HG03439 (cell line): ENCODE measurements around the gene CDC14B.
"Not testable (repeated sequence)": the region's sequence is repeated elsewhere in the genome, so short reads cannot be mapped to it uniquely, and the experiment has no call there.

Experiments
- ATAC-seq: cut with Tn5 transposase; IDR thresholded peaks from one replicate; pipeline ENCODE4 v1.9.1; 2021; ENCODE audit warnings: mild to moderate bottlenecking, moderate library complexity; ENCODE audit not compliant: unreplicated experiment

The CDC14B gene

DNA sequence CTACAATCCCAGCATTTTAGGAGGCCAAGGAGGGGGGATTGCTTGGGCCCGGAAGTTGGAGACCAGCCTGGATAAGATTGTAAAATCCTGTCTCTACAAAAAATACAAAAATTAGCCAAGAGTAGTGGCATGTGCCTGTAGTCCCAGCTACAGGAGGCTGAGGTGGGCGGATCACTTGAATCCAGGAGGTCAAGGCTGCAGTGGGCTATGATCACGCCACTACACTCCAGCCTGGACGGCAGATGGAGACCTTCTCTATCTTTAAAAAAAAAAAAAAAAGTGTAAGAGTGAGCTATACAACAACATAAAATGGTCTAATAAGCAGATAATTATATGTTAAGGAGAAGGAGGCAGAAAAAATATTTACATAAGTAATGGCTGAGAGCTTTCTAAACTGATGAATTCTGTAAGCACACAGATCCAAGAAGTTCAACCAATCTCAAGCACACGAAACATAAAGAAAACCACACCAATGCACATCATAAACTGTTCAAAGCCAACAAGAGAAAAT is 23.0 kb downstream of the CDC14B start:
- ATAC-seq: no peak

DNA sequence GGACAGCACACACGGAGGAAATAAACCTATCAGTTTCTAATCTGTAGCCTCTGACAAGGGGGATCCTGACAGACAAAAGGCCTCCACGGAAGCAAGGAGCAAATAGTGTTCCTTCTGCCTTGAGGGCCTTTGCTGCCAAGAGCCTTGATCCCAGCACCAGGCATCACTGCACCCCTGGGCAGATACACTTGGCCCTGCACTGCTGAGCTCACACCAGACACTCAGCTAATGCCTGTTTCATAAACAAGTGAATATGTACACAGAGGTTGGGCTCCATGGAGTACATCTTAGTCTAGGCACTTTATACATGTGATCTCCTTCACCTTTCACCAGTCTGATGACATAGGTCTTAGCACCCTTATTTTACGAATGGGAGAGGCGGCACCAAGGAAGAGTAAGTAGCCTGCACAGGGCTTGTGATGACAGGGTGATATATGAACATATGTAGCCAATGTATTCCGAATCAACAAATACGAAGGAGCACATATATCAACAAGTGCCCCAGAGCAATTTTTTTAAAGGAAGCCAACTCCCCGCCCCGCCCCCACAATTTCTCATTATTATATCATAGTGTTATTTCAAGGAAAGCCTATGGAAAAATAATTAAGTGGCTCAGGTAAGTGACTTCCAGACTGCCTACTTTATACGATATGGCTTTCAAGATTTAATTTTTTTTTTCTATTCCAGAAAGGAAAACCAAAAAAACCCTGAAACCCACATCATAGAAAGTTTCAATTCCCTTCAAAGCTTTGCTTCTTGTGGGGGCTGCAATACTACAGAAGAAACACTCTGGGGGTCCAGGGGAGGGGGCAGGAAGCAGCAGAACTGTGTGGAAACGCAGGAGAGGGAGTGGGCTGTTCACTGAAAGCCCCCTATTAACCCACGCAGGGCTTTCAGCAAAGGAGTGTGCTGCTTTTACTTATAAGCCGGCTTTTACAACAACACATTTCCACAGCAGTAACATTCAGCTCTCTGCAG is 32.0 kb downstream of the CDC14B start:
- no peak for ATAC-seq

DNA sequence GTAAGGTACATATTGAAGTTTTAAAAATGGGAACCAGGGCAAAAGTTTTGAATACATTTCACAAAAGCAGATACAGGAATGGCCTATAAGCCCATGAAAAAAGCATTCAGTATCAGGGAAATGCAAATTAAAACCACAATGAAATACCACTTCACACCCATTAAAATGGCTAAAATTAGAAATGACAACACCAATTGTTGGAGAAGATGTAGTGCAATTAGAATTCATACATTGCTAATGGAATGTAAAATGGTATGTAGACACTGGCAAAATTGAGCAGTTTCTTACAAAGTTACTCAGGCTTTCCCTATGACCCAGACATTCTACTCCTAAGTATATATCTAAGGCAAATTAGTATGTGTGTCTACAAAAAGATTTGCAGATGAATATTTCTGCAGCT is 34.2 kb downstream of the CDC14B start:
- no peak for ATAC-seq

DNA sequence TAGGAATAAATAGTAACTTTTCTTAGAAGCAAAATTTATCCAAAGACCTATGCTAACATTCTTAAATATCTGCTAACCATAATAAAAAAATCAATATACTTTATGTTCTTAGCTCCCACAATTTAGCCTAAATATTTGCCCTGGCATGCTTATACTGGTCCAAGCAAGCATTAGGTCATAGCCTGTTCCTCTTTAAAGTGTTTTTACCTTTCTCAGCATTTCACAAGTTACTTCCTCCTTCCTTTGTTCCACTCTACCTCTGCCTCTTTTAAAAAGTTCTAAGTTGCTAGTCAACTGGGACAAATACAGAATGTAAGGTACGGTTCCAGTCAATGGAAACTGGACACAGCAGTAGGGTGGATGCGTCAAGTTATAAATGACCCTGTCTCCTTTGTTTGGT is 37.4 kb downstream of the CDC14B start:
- ATAC-seq: not testable (repeated sequence)

DNA sequence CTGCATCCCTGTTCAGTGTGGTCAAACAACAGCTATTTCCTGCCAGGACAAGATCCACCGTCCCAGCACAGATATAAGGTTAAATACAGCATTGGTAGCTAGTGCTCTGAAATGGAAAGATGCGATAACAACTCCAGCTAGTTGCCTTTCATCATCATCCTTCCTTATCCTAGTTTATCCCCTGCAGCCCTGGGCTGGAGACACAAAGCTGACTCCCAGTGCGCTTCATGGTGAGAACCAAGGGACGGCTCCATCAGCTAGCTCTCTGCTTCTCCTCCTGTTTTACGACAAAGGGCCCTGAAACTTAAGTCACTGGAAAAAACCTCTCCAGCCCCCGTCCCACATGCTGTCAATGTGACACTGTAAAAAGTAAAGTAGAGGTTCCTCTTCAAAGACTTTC is 37.9 kb downstream of the CDC14B start:
- ATAC-seq: no peak

DNA sequence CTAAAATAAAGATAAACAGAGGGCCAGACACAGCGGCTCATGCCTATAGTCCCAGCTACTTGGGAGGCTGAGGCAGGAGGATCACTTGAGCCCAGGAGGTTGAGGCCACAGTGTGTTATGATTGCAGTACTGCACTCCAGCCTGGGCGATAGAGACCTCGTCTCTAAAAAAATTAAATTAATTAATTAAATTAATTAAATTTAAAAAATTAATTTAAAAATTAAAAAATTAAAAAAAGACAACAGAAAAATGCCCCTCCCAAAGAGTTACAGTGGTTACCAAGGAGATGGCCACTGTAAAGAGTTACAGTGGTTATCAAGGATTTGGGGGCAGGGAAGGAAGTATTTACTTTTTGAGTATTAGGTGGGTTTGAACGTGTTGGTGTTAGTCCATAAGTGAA is 38.3 kb downstream of the CDC14B start:
- no peak for ATAC-seq

DNA sequence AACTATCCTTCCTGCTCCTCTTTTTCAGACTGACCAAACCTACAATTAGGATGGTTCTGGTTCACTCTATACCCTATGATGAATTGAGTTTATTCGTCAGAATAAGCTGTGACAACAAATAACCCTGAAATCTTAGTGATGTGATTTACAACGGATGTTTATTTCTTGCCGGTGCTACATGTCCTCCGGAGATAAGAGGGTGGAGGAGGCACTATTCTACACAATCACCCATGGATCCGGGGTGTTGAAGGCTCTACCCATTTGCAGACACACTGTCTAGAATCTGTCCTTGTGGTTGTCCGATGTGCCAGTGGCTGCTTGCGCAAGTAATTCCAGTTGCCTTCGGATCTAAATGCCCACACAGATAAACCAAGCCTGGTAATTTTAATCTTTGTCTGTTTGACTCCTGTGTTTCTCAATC is 44.7 kb downstream of the CDC14B start:
- no peak for ATAC-seq

DNA sequence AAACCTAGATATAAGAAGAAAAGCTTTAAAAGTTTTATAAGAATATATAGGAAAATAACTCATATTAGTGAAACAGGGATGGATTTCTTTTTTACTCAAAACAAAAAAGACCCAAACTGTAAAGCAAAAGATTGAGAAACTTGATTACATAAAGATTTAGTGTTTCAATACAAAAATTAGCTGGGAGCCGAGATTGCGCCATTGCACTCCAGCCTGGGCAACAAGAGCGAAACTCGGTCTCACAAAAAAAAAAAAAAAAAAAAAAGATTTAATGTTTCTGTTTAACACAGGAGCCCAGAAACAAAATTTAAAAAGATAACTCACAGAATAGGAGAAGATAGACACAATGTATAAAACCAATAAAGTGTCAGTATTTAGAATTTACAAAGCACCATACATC is 45.2 kb downstream of the CDC14B start:
- no peak for ATAC-seq

DNA sequence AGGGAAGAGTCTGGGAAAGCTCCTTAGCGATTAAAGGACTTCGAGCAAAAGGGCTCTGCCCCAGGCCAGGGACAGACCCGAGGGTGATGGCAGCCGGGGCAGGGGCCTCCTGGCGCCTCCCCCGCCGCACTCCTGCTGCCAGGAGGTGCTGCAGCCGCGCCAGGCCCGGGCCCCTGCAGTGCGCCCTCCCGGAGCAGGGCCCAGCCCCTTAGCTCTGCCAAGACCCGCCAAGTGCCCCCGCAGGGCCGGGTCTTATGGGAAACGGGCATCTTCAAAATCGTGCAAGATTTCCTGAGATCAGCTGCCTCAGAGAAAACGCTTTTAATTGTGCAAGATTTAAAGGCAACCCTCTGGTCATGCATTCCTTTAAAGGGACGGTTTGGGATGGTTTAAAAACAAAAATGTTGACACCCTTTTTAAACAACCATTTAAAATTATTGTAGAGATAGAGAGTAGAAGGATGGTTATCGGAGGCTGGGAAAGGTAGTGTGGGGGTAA is 52.4 kb downstream of the CDC14B start:
- ATAC-seq: peak; percentile 22

DNA sequence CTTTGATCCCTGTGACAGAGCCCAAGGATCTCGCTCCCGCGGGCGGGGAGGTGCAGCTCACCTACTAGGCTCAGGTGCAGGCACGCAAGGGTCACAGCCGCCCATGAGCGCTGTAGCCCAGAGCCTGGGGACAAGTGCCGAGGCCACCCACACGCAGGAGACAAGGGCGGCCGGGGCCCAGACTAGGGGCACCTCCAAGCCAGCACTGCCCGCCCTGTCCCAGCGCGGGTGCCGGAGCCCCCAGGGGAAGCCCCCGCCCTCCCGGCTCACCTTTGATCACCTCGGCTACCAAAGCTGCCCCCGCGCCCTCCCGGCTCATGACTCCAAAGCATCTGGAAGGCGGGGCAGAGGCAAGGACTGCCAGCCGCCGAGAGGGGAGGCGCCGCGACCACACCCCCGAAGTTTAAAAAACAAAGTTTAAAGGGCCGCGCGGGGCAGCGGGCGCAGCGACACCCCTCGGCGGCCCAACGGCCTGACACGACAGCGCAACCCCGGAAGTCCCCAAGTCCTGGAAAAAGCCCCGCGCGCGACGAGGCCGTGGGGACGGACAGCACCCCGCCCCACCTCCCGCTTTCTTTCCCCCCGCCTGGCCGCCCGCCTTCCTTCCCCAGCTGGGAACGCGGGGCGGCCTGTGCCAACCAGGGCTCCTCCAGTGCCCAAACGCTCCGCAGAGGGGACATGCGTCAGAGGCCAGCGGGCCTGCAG is 53.0 kb downstream of the CDC14B start:
- peak; percentile 85 for ATAC-seq

DNA sequence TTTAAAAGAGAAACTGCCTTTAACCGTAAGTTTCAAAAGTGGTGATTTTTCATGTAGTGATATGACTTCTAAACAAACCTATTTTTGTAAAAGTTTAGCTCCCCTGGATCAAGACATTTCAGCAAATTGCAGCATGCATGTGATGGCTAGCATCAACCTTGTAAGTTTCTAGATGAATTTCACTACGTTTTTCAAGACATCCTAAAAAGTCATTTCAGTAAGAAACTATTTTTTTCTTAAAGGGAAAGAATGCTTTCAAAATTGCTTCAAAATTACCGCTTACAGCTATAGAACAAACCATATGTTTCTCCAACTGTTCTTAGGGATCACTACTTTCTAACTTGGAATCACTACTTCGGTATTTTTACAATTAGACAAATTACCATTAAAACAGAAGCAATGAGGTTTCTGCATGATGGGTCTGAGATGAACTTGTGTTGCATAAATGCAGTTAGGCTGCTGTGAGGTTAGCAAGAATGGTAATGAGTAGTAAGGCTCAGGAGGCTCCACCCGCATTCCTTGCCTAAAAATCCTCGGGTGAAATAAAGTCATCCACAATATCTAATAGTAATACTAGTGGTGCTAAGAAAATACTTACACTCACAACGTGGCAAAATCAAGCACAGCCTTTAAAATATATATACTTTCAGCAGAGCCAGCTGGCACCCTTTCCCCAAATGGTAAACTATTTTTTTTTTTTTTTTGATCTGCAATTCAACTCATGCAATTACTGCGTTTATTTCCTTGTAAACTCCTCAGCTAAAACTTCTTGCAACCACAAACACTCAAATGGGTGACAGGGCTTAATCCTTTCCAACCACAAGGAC is 53.8 kb downstream of the CDC14B start:
- ATAC-seq: no peak

DNA sequence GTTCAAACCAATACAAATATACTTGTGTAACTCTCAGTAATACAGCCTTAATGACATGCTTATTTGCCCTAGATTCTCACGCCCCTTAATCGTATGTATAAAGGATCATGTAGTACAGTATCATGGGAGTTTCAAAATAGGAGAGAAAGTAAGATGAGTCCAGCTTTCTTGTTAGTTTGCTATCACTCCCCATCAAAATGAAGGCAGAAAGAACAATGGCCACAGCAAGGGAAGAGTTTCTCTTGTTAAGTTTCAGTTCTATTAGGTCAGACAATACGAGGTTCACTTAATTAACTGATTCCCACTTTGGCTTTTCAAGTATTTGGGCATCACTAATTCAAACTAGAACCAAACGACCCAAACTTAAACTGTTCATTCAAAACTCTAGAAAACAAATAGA is 55.4 kb downstream of the CDC14B start:
- no peak for ATAC-seq

DNA sequence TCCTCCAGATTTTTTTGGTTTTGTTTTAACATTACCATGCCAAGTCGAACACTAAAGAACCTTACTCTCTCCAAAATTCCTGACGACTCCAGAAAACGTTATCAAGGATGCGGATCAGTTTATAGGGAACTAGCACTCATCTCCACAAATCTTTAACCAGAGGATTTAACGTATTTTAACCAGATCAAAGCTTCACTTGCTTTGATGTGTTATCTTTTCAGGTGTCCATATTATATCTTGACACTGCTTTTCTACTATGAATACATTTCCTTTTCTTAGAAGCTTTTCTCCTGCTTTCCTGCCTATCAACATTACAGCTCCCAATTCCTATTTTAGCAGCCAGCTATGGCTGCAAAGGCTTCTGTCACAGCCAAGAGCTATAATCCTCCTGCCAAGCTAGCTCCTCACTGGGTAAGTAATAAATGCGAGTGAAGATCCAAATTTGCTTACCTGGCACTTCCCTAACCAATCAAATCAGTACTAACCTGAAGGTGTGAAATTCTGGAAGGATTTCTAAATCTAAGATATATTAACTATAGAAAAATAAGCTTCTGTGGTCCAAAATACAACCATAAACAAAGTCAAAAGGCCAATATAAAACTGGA is 60.2 kb downstream of the CDC14B start:
- ATAC-seq: no peak

DNA sequence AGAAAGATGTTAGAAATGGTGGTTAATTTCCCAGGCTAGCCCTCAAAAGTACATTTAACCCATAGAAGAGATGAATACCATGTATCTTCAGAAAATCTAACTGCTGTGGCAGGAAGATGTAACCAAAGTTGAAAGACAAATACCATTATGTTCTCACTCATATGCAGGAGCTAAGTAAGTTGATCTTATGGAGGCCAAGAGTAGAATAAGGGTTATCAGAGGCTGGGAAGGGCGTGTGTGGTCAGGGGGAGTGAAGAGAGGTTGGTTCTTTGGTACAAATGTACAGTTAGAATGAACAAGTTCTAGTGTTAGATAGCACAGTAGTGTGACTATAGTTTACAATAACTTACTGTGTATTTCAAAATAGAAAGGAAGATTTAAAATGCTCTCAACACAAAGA is 61.7 kb downstream of the CDC14B start:
- ATAC-seq: no peak

DNA sequence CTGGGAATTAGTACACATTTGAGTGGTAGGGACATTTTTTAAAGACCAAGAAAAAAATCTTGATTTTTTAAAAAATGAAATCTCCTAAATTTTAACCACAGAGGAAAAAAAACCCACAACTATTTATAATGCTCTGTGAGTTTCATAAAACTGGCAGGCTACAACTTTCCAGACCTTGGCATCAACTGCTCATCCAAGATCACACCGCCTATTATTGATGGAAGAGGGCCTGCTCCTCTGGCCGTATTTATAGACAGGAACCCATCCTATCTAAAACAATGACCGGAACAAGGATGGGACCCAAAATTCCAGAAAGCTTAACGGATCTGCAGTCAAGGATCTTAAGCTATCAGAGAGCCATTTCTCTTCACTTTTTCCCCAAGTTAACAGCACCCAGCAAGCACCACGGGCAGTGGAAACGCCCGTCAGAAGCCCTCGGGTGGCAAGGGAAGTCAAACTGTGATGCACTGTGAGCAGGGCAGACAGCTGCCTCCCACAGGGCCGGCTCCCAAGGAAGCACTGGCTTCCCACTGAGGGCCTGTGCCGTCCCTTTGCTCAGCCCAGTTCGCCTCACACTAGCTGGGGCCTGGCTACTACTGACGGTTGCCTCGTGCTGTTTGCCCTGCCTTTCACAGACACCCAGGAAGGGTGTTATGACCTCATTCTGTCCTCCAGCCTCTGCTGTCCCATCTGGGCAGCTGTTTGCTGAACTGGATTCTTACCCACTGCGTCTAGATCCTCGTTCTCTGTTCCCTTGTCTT is 62.8 kb downstream of the CDC14B start:
- no peak for ATAC-seq

DNA sequence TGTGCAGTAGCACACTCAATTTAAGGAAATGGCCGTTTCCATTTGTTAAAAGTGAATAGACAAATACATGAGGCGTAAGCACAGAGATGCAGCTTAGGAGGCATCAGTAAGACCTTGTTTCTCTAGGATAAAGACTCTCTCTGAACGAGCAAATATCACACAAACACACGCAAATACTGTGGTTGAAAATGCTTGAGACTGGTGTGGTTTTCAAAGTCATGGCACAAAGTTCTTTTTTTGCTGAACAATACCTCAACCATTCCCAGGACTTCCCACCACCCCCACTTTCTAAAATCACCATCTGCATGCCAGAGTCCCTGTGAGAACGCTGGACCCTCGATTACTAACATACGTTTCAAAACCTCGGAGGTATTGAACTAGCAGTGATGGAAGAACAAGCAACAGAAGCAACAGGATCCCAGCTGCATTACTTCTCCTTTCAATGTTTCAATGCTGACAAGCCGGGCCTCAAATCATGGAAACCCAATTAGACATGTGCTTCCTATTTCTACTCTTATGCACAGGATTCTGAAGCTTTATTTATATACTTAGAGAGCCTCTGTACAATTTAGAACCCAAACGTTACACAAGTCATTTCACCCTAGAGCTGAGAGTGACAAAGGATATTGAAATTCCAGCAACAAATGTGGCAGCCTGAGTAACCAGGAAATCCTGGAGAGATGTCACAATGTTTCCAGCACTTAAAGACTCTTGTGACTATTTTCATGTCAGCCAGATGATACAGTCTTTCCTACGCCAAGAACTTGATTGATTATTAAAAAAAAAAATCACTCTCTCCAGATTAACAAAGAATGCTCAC is 63.9 kb downstream of the CDC14B start:
- no peak for ATAC-seq

DNA sequence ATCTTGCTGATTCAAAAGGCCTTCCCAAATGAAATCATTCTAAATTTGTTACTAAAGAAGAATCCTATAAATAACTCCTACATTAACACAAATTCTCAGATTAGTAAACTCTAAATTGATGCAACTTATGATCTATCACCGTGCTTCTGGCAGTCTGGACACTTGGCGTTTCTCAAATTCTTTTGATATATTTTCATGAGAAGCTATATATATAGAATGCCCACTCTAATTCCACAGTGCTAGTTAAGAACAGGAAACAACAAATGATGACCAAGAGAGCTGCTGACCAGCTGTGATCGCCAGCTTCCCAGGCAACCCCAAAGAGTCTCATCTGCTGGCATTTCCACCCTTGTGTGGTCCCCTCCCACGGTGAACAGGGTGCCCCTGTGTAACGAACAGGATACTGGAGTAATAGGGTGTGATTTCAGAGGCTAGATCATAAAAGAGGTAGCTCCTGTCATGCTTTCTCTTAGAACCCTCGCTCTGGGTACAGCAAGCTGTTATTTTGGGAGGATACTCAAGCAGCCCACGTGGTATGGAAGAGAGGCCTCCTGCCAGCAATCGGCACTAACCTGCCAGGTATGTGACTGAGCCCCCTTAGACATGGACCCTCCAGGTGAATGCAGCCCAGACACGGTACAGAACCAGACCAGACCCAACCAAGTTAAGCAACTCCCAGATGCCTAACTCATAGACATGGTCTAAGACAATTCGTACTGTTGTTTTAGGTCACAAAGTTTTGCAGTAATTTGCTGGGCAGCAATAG is 64.7 kb downstream of the CDC14B start:
- ATAC-seq: no peak

DNA sequence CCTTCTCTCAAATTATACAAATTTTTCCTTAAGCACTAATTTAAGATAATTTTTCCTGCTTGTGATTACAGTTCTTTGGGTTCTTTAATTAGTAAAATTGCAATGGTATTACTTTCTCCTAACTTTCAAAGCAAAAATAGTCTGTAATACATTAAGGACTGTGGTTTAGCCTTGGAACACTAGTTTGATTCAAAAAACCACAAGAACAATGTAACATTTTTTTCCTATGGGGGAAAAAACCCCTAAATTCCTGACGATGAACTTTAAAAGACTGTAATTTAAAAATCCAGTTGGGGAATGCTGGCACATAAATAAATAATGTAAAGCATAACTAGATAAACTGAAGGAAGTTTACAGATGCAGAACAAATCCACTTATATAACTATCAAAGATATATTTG is 65.3 kb downstream of the CDC14B start:
- ATAC-seq: no peak
